IMR-90 (cell line): Measurements from ENCODE around the gene SLC9A3.

Experiments
- CEBPB ChIP-seq: IDR thresholded peaks from 2 replicates; pipeline ENCODE4 v1.6.1; 2012; ENCODE audit warnings: low read depth, low read length, improper control_type of control experiment
- CHD1 ChIP-seq: IDR thresholded peaks from 2 replicates; pipeline ENCODE4 v1.6.1; 2012; ENCODE audit warnings: low read depth, low read length, improper control_type of control experiment
- CTCF ChIP-seq: conservative IDR thresholded peaks from 2 replicates; pipeline ENCODE4 v1.5.1; 2012; ENCODE audit warnings: mild to moderate bottlenecking, low read depth, low read length, improper control_type of control experiment
- FOS ChIP-seq: fragments of 150-350 bp; IDR thresholded peaks from 2 replicates; pipeline ENCODE4 v1.6.1; 2016; ENCODE audit warnings: low read depth, low read length
- MAFK ChIP-seq: IDR thresholded peaks from 2 replicates; pipeline ENCODE4 v1.6.1; 2012; ENCODE audit warnings: low read depth, low read length, improper control_type of control experiment
- NFE2L2 ChIP-seq: fragments of 150-350 bp; IDR thresholded peaks from 2 replicates; pipeline ENCODE4 v1.6.1; 2016; ENCODE audit warnings: low read depth, mild to moderate bottlenecking, low read length
- POLR2A ChIP-seq: IDR thresholded peaks from 2 replicates; pipeline ENCODE4 v1.6.1; 2012; ENCODE audit warnings: mild to moderate bottlenecking, low read depth, low read length
- RAD21 ChIP-seq: IDR thresholded peaks from 2 replicates; pipeline ENCODE4 v1.6.1; 2012; ENCODE audit warnings: low read length, improper control_type of control experiment
- RFX5 ChIP-seq: IDR thresholded peaks from 2 replicates; pipeline ENCODE4 v1.8.0; 2012; ENCODE audit warnings: low read depth, mild to moderate bottlenecking, low read length, moderate library complexity
- SMC3 ChIP-seq: fragments of 150-350 bp; IDR thresholded peaks from 2 replicates; pipeline ENCODE4 v1.6.1; 2016; ENCODE audit warnings: low read depth, mild to moderate bottlenecking, antibody characterized with exemption, low read length, moderate library complexity

DNA sequence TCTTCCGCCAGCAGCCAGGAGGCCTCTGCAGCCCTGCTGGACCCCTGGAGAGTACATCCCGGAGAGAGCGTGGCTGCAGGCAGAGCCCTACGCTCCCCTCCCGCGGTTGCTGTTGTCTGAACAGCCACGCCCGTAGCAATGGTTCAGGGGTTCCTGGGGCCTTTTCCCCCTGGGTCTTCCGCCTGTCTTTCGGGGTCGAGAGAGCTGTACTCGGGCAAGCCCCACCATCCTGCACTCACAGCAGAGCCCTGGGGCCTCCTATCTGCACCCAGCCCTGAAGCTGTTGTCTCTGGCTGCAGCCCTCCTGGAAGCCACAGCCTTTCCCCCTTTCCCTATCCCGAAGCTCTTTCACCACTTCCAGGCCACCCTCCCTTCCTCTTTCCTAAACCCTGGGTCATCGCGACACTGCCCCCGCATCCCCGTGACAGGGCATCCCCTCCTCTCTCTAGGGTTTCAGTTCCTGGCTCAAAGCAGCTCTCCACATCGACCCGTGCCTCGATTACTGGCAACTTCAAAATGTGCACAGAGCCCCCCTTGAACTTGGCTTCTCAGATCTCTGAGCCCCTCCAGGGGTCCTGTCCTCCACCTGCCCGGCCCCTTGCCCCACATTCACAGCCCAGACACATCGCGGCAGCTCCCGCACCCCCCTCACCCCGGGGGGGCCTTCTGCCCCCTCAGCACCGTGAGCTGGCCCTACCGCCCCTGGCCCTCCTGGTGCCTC is 44.0 kb upstream of the SLC9A3 start:
- no peak for TF ChIP-seq CTCF
- TF ChIP-seq CEBPB = no peak
- TF ChIP-seq POLR2A = no peak
- TF ChIP-seq SMC3 = no peak
- TF ChIP-seq RFX5 = no peak
- TF ChIP-seq NFE2L2 = no peak
- no peak for TF ChIP-seq RAD21
- no peak for TF ChIP-seq CHD1
- TF ChIP-seq MAFK = no peak
- TF ChIP-seq FOS = no peak
